ENCODE results near the gene GPD1. TPM values are rescaled to one million over a fixed set of nuclear protein-coding genes. Genes with fewer than 3 reads are reported as not detected.

Gene GPD1
- total RNA-seq (2014; rRNA removed; shearing (Covaris generic)) = 8.0 and 9.5 TPM in 2 replicates

GRCh38 chr12:50103767-50104321 is at the start of gene GPD1:
Gene GPD1 (plus strand): TSS chr12:50104008. CDS start chr12:50104051, 43 bp downstream.
- peak; percentile 86 for DNase-seq (ENCODE audit: low spot score)

- peak; percentile 87 for DNase-seq (ENCODE audit: low spot score)
Observed at GRCh38 chr12:50055831-50056638, 47.8 kb upstream of the GPD1 start.

GRCh38 chr12:50056639-50056976 is 47.2 kb upstream of the GPD1 start:
- DNase-seq (ENCODE audit: low spot score) = no peak

GRCh38 chr12:50057000-50057841 is 46.6 kb upstream of the GPD1 start, which contains the start of gene ASIC1:
Gene ASIC1 (plus strand): TSS chr12:50057596. CDS start chr12:50058767, 1,171 bp downstream.
- peak; percentile 66 for DNase-seq (ENCODE audit: low spot score)

- DNase-seq (ENCODE audit: low spot score) = no peak
Observed at GRCh38 chr12:50057896-50058670, 45.7 kb upstream of the GPD1 start.

GRCh38 chr12:50058743-50059312 is 45.0 kb upstream of the GPD1 start:
- DNase-seq (ENCODE audit: low spot score) = no peak

GRCh38 chr12:50059440-50060119 is 44.2 kb upstream of the GPD1 start:
- DNase-seq (ENCODE audit: low spot score) = no peak

- no peak for DNase-seq (ENCODE audit: low spot score)
Observed at GRCh38 chr12:50060120-50060468, 43.7 kb upstream of the GPD1 start.

GRCh38 chr12:50061171-50061570 is 42.6 kb upstream of the GPD1 start:
- no peak for DNase-seq (ENCODE audit: low spot score)

- DNase-seq (ENCODE audit: low spot score) = no peak
Observed at GRCh38 chr12:50061946-50062686, 41.7 kb upstream of the GPD1 start.

GRCh38 chr12:50062728-50063460 is 40.9 kb upstream of the GPD1 start:
- DNase-seq (ENCODE audit: low spot score) = no peak

GRCh38 chr12:50065726-50066310 is 38.0 kb upstream of the GPD1 start:
- DNase-seq (ENCODE audit: low spot score) = no peak

- no peak for DNase-seq (ENCODE audit: low spot score)
Observed at GRCh38 chr12:50066402-50066801, 37.4 kb upstream of the GPD1 start.

- no peak for DNase-seq (ENCODE audit: low spot score)
Observed at GRCh38 chr12:50069069-50069468, 34.7 kb upstream of the GPD1 start.

- DNase-seq (ENCODE audit: low spot score) = no peak
Observed at GRCh38 chr12:50069539-50069938, 34.3 kb upstream of the GPD1 start.

GRCh38 chr12:50070314-50071060 is 33.3 kb upstream of the GPD1 start:
- DNase-seq (ENCODE audit: low spot score) = peak; percentile 86

- no peak for DNase-seq (ENCODE audit: low spot score)
Observed at GRCh38 chr12:50072198-50072907, 31.5 kb upstream of the GPD1 start.

All from HT-29 (cell line).